HEK293T (cell line): ENCODE data around the gene MT1A.
A peak's percentile ranks its signal among the peaks of the same experiment; 100 is the strongest.

Experiments
- CTCF ChIA-PET: fragments of 350-600 bp; formaldehyde crosslinking; extraction: SDS; loops from one replicate; lab custom pipeline; 2021; ENCODE audit warnings: antibody characterized with exemption, inconsistent platforms; lab: Yijun Ruan, JAX
- POLR2A ChIA-PET: fragments of 350-600 bp; formaldehyde crosslinking; extraction: SDS; loops from one replicate; lab custom pipeline; 2020; ENCODE audit warnings: antibody characterized with exemption, inconsistent platforms; lab: Yijun Ruan, JAX
- DNase-seq: peaks from one replicate; pipeline ENCODE4 v3.0.0; 2012; ENCODE audit warnings: mixed read lengths; ENCODE audit errors: extremely low spot score
- ARNT ChIP-seq: fragments of 450-650 bp; IDR thresholded peaks from 2 replicates; pipeline ENCODE4 v1.6.1; 2017; ENCODE audit warnings: mild to moderate bottlenecking
- BHLHE40 ChIP-seq: fragments of 450-650 bp; IDR thresholded peaks from 2 replicates; pipeline ENCODE4 v1.6.1; 2016; ENCODE audit warnings: mild to moderate bottlenecking, moderate library complexity, borderline replicate concordance
- CTBP1 ChIP-seq: fragments of 450-650 bp; IDR thresholded peaks from 2 replicates; pipeline ENCODE4 v1.6.1; 2016; ENCODE audit warnings: borderline replicate concordance
- ELF4 ChIP-seq: fragments of 450-650 bp; IDR thresholded peaks from 2 replicates; pipeline ENCODE4 v1.6.1; 2017; ENCODE audit warnings: antibody characterized with exemption
- FOXA1 ChIP-seq: fragments of 450-650 bp; IDR thresholded peaks from 2 replicates; pipeline ENCODE4 v1.6.1; 2016; ENCODE audit warnings: mild to moderate bottlenecking
- FOXK2 ChIP-seq: fragments of 450-650 bp; IDR thresholded peaks from 2 replicates; pipeline ENCODE4 v1.6.1; 2016; ENCODE audit warnings: mild to moderate bottlenecking
- FOXM1 ChIP-seq: fragments of 450-650 bp; IDR thresholded peaks from 2 replicates; pipeline ENCODE4 v1.6.1; 2017; ENCODE audit warnings: mild to moderate bottlenecking, borderline replicate concordance
- HDGF ChIP-seq: fragments of 450-650 bp; IDR thresholded peaks from 2 replicates; pipeline ENCODE4 v1.6.1; 2017; ENCODE audit warnings: antibody characterized with exemption, borderline replicate concordance
- L3MBTL2 ChIP-seq: fragments of 450-650 bp; conservative IDR thresholded peaks from 2 replicates; pipeline ENCODE4 v1.6.1; 2016; ENCODE audit warnings: mild to moderate bottlenecking
- LEF1 ChIP-seq: fragments of 450-650 bp; IDR thresholded peaks from 2 replicates; pipeline ENCODE4 v1.6.1; 2017; ENCODE audit warnings: mild to moderate bottlenecking, borderline replicate concordance
- NFRKB ChIP-seq: fragments of 450-650 bp; IDR thresholded peaks from 2 replicates; pipeline ENCODE4 v1.6.1; 2016; ENCODE audit warnings: mild to moderate bottlenecking, moderate library complexity
- PKNOX1 ChIP-seq: fragments of 450-650 bp; IDR thresholded peaks from 2 replicates; pipeline ENCODE4 v1.6.1; 2016
- SP1 ChIP-seq: fragments of 450-650 bp; IDR thresholded peaks from 2 replicates; pipeline ENCODE4 v1.6.1; 2017
- SUZ12 ChIP-seq: fragments of 450-650 bp; IDR thresholded peaks from 2 replicates; pipeline ENCODE4 v1.6.1; 2016; ENCODE audit warnings: mild to moderate bottlenecking
- TARDBP ChIP-seq: fragments of 450-650 bp; IDR thresholded peaks from 2 replicates; pipeline ENCODE4 v1.6.1; 2016
- ZNF384 ChIP-seq: fragments of 450-650 bp; IDR thresholded peaks from 2 replicates; pipeline ENCODE4 v1.6.1; 2016

MT1A gene

GRCh38 chr16:56600398-56600999 is 38.0 kb upstream of the MT1A start:
- POLR2A ChIA-PET = no interaction called here
- no peak for TF ChIP-seq NFRKB
- TF ChIP-seq L3MBTL2 = no peak
- TF ChIP-seq CTBP1 = no peak
- TF ChIP-seq FOXM1 = no peak
- TF ChIP-seq ZNF384 = no peak
- TF ChIP-seq ARNT = no peak
- no peak for TF ChIP-seq SUZ12
- no peak for TF ChIP-seq PKNOX1
- TF ChIP-seq SP1 = no peak
- no peak for TF ChIP-seq FOXA1
- no peak for TF ChIP-seq LEF1
- TF ChIP-seq BHLHE40 = no peak
- no peak for TF ChIP-seq TARDBP
- TF ChIP-seq FOXK2 = no peak
- no peak for TF ChIP-seq HDGF
- no peak for TF ChIP-seq ELF4
- CTCF ChIA-PET = interaction anchor here (0.6 to 1.9 kb wide), 11 partner anchors 8 to 1077 kb away, joined by 3 to 15 read pairs (median 5); no protein-coding TSS in a partner anchor
- DNase-seq = peak; percentile 52

- POLR2A ChIA-PET = no interaction called here
Measured at GRCh38 chr16:56601325-56601724, 37.1 kb upstream of the MT1A start.

GRCh38 chr16:56603589-56603988 is 34.9 kb upstream of the MT1A start:
- TF ChIP-seq CTBP1 (no peak), SUZ12 (no peak), PKNOX1 (peak; percentile 76)
- ChIA-PET POLR2A (interaction anchor here (1.2 kb wide), 1 partner anchor 98 kb away, joined by 5 read pairs; no protein-coding TSS in a partner anchor), CTCF (interaction anchor here (0.8 to 1.1 kb wide), 3 partner anchors 9 to 98 kb away, joined by 3 to 9 read pairs (median 4); no protein-coding TSS in a partner anchor)
- peak; percentile 47 for DNase-seq

More at GRCh38 chr16:56601325-56601724, 37.1 kb upstream of the MT1A start:
- CTCF ChIA-PET = interaction anchor here (0.9 to 1.9 kb wide), 4 partner anchors 14 to 100 kb away, joined by 4 to 15 read pairs (median 8); no protein-coding TSS in a partner anchor
- DNase-seq = no peak
- TF ChIP-seq LEF1 (no peak), ARNT (no peak), TARDBP (no peak), CTBP1 (no peak), ZNF384 (no peak), BHLHE40 (no peak), PKNOX1 (no peak)

- TF ChIP-seq ELF4 = no peak
- no peak for TF ChIP-seq PKNOX1
- TF ChIP-seq ARNT = no peak
- no peak for TF ChIP-seq BHLHE40
- TF ChIP-seq FOXA1 = no peak
- TF ChIP-seq FOXM1 = no peak
- no peak for TF ChIP-seq CTBP1
- no peak for TF ChIP-seq HDGF
- TF ChIP-seq ZNF384 = no peak
- no peak for TF ChIP-seq LEF1
- TF ChIP-seq NFRKB = no peak
- DNase-seq = no peak
- ChIA-PET POLR2A (interaction anchor here (1.2 kb wide), 1 partner anchor 96 kb away, joined by 3 read pairs; no protein-coding TSS in a partner anchor), CTCF (interaction anchor here (0.6 to 0.9 kb wide), 2 partner anchors 25 to 248 kb away, joined by 3 read pairs; no protein-coding TSS in a partner anchor)
Measured at GRCh38 chr16:56604966-56605365, 33.5 kb upstream of the MT1A start.

GRCh38 chr16:56605475-56605874 is 33.0 kb upstream of the MT1A start:
- ChIA-PET POLR2A (no interaction called here), CTCF (no interaction called here)
- TF ChIP-seq FOXA1 = no peak
- TF ChIP-seq NFRKB = no peak
- no peak for TF ChIP-seq PKNOX1
- TF ChIP-seq TARDBP = no peak
- TF ChIP-seq FOXK2 = no peak
- TF ChIP-seq ZNF384 = no peak
- no peak for TF ChIP-seq SUZ12
- TF ChIP-seq HDGF = no peak
- no peak for DNase-seq
